HG03571 (cell line): ENCODE results near the gene PTAFR.

ENCODE experiments used
- ATAC-seq: cut with Tn5 transposase; IDR thresholded peaks from one replicate; pipeline ENCODE4 v1.9.1; 2021; ENCODE audit not compliant: unreplicated experiment

PTAFR gene

GRCh38 chr1:28122183-28122582 is 54.3 kb downstream of the PTAFR start:
- no peak for ATAC-seq

- no peak for ATAC-seq
Observed at GRCh38 chr1:28119556-28119955, 56.9 kb downstream of the PTAFR start.

GRCh38 chr1:28118640-28119307 is 57.7 kb downstream of the PTAFR start:
- no peak for ATAC-seq

- ATAC-seq: no peak
Observed at GRCh38 chr1:28115267-28115666, 61.2 kb downstream of the PTAFR start.

GRCh38 chr1:28114844-28115243 is 61.6 kb downstream of the PTAFR start:
- ATAC-seq: no peak

DNA sequence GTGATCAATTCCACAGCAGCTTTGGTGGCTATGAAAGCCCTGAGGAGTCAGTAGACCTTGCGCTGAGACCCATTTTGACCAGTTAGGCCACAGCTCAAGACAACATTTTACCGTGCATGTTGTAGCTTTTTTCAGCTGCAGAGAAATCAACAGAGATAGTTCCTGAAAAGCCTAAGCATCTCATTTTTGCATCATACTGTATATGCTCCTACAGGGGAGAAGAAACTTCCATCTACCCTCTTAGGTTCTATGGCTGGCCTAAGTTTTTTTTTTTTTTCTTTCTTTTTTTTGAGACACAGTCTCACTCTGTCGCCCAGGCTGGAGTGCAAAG is 63.3 kb downstream of the PTAFR start:
- ATAC-seq: no peak

DNA sequence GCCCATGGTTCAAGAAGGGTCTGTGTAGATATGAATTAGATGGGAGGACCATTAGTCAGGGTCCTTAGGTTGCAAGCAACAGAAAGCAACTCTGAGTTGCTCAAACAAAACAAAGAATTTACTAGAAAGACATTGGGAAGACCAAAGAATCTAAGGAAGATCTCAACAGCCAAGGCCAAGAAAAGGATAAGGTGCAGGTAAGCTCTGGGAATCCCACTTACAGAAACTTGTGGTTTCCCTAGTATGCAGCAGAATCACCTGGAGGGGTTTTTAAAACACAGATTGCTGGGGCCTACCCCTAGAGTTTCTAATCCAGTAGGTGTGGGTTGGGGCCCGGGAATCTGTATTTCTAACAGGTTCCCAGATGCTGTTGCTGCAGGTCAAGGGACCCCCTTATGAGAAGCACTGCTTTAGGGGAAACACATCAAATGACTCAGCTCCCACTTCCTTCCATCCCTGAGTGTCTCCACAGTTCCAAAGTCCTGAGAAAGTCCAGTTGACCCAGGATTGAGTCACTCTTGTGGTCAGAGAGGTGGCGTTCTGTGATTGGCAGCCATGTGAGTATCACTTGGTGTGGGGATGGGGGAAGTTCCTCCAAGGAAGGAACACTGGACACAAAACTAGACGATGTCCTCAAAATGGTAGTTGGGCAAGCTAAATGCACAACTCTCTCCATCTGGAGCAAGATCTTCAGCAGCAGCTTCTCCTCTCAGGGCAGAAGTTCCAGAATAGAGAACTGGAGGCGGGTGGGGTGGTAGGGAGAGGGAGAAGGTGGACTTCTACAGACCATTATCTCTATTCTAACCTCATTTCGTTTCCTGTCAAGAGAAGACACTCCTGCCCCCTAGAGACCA is 63.9 kb downstream of the PTAFR start:
- ATAC-seq: no peak

- no peak for ATAC-seq
Observed at GRCh38 chr1:28111157-28111556, 65.3 kb downstream of the PTAFR start.

DNA sequence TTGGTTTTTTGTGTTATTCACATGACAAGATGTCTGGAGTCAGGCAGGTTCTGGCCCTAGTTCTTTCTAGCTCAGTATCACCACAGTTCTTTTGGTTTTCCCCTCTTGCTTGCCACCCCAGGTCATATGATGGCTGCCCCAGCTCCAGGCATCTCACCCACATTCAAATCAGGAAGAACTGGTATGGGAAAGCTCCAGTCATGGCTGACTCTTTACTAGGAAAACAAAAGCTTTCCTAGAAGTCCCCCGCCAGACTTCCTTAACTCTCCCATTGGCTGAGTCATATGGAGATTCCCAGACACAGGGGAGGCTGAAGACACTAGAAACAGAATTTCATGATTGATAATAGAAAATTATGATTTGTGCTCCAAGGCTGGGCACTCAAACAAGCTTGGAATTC is 65.9 kb downstream of the PTAFR start:
- no peak for ATAC-seq

DNA sequence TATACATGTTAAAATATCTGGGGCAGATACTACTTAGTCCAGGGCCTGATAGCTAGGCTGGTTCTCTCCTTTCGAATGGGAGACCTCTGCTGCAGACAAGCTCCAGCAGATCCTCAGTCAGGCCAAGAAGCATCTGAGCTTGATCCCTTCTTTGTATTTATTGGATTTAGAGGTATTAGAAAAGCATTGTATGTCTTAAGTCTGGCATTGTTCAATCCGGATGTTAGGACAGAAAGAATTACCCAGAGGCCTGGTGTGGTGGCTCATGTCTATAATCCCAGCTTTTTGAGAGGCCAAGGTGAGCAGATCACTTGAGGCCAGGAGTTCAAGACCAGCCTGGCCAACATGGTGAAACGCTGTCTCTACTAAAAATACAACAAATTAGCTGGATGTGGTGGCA is 66.9 kb downstream of the PTAFR start:
- ATAC-seq: no peak

DNA sequence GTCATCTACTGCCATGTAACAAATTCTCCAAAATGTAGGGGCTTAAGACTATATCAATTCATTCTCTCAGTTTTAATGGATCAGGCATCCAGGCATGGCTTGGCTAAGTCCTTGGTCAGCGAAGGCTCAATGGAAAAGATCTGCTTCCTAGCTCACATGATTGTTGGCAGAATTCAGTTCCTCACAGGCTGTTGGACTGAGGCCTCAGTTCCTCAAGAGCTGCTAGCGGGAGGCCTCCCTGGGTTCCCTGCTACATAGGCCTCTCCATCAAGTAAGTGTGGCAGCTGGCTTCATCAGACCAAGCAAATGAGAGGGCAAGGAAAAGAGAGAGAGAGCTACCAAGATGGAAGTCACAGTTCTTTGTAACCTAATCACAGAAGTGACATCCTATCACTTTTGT is 68.5 kb downstream of the PTAFR start:
- ATAC-seq: no peak

- ATAC-seq: no peak
Observed at GRCh38 chr1:28104866-28105467, 71.5 kb downstream of the PTAFR start.

GRCh38 chr1:28102189-28102588 is 74.3 kb downstream of the PTAFR start:
- no peak for ATAC-seq

DNA sequence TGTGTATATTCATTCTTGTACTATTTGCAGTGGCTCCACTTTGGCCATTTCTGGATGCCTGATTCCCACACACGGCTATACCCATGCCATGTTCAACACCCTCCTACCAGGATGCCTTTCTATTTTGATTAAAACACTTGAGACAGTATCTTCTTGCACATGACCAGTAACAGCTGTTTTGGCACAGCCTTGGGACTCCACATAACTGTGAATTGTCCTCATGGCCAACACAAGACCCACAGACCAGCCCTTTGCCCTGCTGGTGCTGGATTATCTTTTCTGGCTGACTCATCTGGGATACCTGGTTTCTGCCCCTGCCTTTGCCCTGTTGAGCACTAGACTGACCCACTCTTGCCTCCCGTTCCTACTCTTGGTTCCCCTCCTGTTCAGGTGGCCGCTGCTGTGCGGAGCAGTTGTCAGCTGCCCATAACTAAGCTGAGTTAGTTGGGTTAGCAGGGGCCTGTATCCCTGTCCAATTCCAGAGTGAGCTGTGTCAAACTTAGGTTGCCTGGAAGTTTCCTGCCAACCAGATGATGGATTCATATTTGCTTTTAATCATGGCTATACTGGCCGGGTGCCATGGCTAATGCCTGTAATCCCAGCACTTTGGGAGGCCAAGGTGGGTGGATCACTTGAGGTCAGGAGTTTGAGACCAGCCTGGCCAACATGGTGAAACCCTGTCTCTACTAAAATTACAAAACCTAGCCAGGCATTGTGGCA is 77.3 kb downstream of the PTAFR start:
- ATAC-seq: no peak
